CD4-positive, CD25-positive, alpha-beta regulatory T cell (primary cell): ENCODE results near the gene KANK2. TPM values are rescaled to one million over a fixed set of nuclear protein-coding genes. Genes with fewer than 3 reads are reported as not detected.

ENCODE experiments used
- ATAC-seq, 2 donors: fragments of 150-1000 bp; cut with Tn5 transposase; one replicate each; pipeline ENCODE4 v1.10.0; 2021; ENCODE audit warnings: low read depth in 2 of 2, moderate number of reproducible peaks in 2 of 2, moderate library complexity in 1 of 2
- DNase-seq, 3 donors: peaks; one replicate each; pipeline versions ENCODE4 v3.0.0 to v3.0.0-alpha.2; 2012 to 2022; ENCODE audit warnings: mixed read lengths in 1 of 3
- H3K27ac ChIP-seq: one replicate; pipeline ENCODE4 v1.7.0; 2013; ENCODE audit warnings: mild to moderate bottlenecking, low read length; ENCODE audit not compliant: insufficient read depth, poor library complexity, severe bottlenecking
- H3K27me3 ChIP-seq: one replicate; pipeline ENCODE4 v1.7.0; 2013; ENCODE audit warnings: low read length; ENCODE audit not compliant: control insufficient read depth, insufficient read depth
- H3K36me3 ChIP-seq: one replicate; pipeline ENCODE4 v1.7.0; 2013; ENCODE audit warnings: mild to moderate bottlenecking, low read length, moderate library complexity; ENCODE audit not compliant: control insufficient read depth, insufficient read depth
- H3K4me1 ChIP-seq: 2 replicates; pipeline ENCODE4 v1.7.0; 2013; ENCODE audit warnings: mild to moderate bottlenecking, low read length; ENCODE audit not compliant: insufficient read depth, control insufficient read depth, poor library complexity, severe bottlenecking
- H3K4me3 ChIP-seq: one replicate; pipeline ENCODE4 v1.7.0; 2013; ENCODE audit warnings: low read depth, mild to moderate bottlenecking, low read length, moderate library complexity
- H3K9me3 ChIP-seq, 2 experiments: 1 replicate in 1 of 2; 2 replicates in 1 of 2; pipeline ENCODE4 v1.7.0; 2013; ENCODE audit warnings: low read length in 2 of 2, mild to moderate bottlenecking in 1 of 2, moderate library complexity in 1 of 2; ENCODE audit not compliant: control insufficient read depth in 2 of 2
- H3K27ac Mint-ChIP-seq, 3 donors: one replicate each; pipeline ENCODE4 v1.8.0; 2020 to 2022; ENCODE audit warnings: mild to moderate bottlenecking in 3 of 3, mixed read lengths in 3 of 3, moderate library complexity in 2 of 3
- H3K27me3 Mint-ChIP-seq: one replicate; pipeline ENCODE4 v1.8.0; 2022; ENCODE audit warnings: mild to moderate bottlenecking, mixed read lengths
- H3K36me3 Mint-ChIP-seq: one replicate; pipeline ENCODE4 v1.8.0; 2020; ENCODE audit warnings: mixed read lengths
- H3K4me1 Mint-ChIP-seq, 4 donors: one replicate each; pipeline ENCODE4 v1.8.0; 2020 to 2022; ENCODE audit warnings: mixed read lengths in 4 of 4, mild to moderate bottlenecking in 1 of 4
- H3K4me3 Mint-ChIP-seq, 4 donors: one replicate each; pipeline ENCODE4 v1.8.0; 2020 to 2022; ENCODE audit warnings: mild to moderate bottlenecking in 4 of 4, mixed read lengths in 4 of 4, moderate library complexity in 3 of 4
- H3K9me3 Mint-ChIP-seq, 7 donors: one replicate each; pipeline ENCODE4 v1.8.0; 2020 to 2022; ENCODE audit warnings: mixed read lengths in 7 of 7, mild to moderate bottlenecking in 3 of 7, moderate library complexity in 2 of 7
- polyA plus RNA-seq, 4 donors: library from polyadenylated mRNA; unstranded; fragments of 300-500 nt; fragmentation: Illumina TruSeq; gene quantifications; one replicate each; pipeline ENCODE4 v1.2.3, GENCODE V29; 2021
- total RNA-seq: library from RNA; stranded (reverse); gene quantifications from one replicate; pipeline ENCODE4 v1.2.3, GENCODE V29; 2022

The KANK2 gene
- total RNA-seq (0.74 TPM), polyA plus RNA-seq (under 1 TPM in 3 of 4 donors, not detected in 1; 0.16 to 0.52 (median 0.29) TPM)

- Histone ChIP-seq H3K27me3 (no peaks in the 10 kb centered on the region), H3K9me3 (no peaks in the 10 kb centered on the region), H3K4me3 (no peak within 1 kb of the TSS), H3K4me1 (peaks cover 22% of the 10 kb centered on the region), H3K36me3 (no peaks in the 10 kb centered on the region), H3K27ac (no peak within 1 kb of the TSS)
- Mint-ChIP-seq H3K9me3 (no peaks in the 10 kb centered on the region), H3K36me3 (no peaks in the 10 kb centered on the region), H3K27me3 (peaks cover 4% of the 10 kb centered on the region), H3K4me3 (peak within 1 kb of the TSS; percentile 45 to 85 (median 80)), H3K4me1 (peaks cover 0 to 9% (median 0%) of the 10 kb centered on the region in 4 donors), H3K27ac (peak within 1 kb of the TSS in 1 of 3 donors; percentile 64)
- peak; percentile 82 to 88 for ATAC-seq
- DNase-seq: peak; percentile 59 to 71 (median 65)
Measured at GRCh38 chr19:11197291-11198174, at the start of gene KANK2. Gene KANK2, minus strand, starts transcription at chr19:11197545. Its CDS starts 3,034 bp downstream, at chr19:11194511.

DNA sequence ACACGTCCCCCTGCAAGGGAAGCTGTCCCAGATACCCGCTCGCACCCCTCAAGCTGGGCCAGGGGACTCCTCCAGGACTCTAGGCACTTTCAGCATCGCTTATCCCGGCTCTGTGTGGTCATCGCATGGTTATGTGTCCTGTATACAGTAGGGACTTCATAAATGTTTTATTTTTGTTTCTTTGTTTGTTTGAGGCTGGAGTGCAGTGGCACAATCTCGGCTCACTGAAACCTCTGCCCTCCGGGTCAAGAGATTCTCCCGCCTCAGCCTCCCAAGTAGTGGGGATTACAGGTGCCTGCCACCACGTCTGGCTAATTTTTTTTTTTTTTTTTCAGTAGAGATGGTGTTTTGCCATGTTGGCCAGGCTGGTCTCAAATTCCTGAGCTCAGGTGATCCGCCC lies 49.6 kb upstream of the KANK2 start:
- DNase-seq (no peak), ATAC-seq (no peak)
- H3K27ac ChIP-seq: no peak overlapping the region
- H3K4me3 ChIP-seq: no peak overlapping the region
- no peaks in the 10 kb centered on the region for H3K36me3 ChIP-seq
- H3K27me3 ChIP-seq: no peaks in the 10 kb centered on the region
- no peak overlapping the region for H3K4me3 Mint-ChIP-seq
- H3K9me3 Mint-ChIP-seq: peaks cover 0 to 2% (median 0%) of the 10 kb centered on the region in 7 donors
- H3K4me1 Mint-ChIP-seq: peaks cover 0 to 8% (median 3%) of the 10 kb centered on the region in 4 donors
- no peak overlapping the region for H3K27ac Mint-ChIP-seq
- no peaks in the 10 kb centered on the region for H3K36me3 Mint-ChIP-seq
- no peaks in the 10 kb centered on the region for H3K4me1 ChIP-seq
- no peaks in the 10 kb centered on the region for H3K27me3 Mint-ChIP-seq
- H3K9me3 ChIP-seq: no peaks in the 10 kb centered on the region

DNA sequence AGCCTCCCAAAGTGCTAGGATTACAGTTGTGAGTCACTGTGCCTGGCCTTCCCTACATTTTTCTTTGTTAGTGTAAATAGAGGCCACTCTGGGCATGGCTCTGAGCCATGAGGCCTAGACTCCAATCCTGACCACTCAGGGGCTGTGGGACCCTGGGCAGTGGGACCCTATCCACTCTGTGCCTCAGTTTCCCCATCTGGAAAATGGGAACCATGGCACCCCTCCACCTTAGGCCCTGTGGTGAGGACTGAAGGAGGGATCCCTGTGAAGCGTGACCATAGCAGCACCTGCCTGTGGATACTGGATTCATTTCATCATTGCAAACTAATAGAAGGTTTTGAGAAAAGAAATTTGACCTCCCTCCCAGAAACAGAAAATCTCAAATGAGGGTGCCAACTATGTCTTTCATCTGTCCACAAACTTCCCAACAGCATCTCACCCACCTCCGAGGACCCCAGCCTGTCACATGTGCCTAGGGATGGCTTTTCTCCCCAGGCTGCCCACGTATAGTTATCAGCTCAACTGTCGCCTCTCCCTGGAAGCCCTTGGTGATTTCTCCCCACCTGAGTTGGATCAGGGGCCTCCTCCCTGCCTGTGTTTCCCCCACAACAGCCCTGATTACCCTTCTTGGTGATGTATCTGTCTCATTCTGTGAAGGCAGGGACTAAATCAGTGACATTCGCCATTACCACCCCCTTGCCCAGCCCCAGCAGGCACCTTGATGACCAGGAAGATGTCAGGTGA lies 47.7 kb upstream of the KANK2 start:
- DNase-seq (no peak), ATAC-seq (no peak)
- Histone ChIP-seq H3K27me3 (no peaks in the 10 kb centered on the region), H3K36me3 (no peaks in the 10 kb centered on the region), H3K27ac (no peak overlapping the region), H3K9me3 (no peaks in the 10 kb centered on the region), H3K4me3 (no peak overlapping the region), H3K4me1 (no peaks in the 10 kb centered on the region)
- no peaks in the 10 kb centered on the region for H3K36me3 Mint-ChIP-seq
- H3K4me1 Mint-ChIP-seq: peaks cover 0 to 8% (median 3%) of the 10 kb centered on the region in 4 donors
- H3K9me3 Mint-ChIP-seq: peaks cover 0 to 2% (median 0%) of the 10 kb centered on the region in 7 donors
- H3K4me3 Mint-ChIP-seq: no peak overlapping the region
- no peak overlapping the region for H3K27ac Mint-ChIP-seq
- H3K27me3 Mint-ChIP-seq: no peaks in the 10 kb centered on the region

GRCh38 chr19:11243798-11244169 lies 46.4 kb upstream of the KANK2 start:
- H3K36me3 Mint-ChIP-seq: no peaks in the 10 kb centered on the region
- Histone ChIP-seq H3K36me3 (no peaks in the 10 kb centered on the region), H3K4me3 (no peak overlapping the region), H3K27ac (no peak overlapping the region), H3K4me1 (no peaks in the 10 kb centered on the region), H3K9me3 (peaks cover 3 to 8% of the 10 kb centered on the region in 2 experiments), H3K27me3 (no peaks in the 10 kb centered on the region)
- peak overlapping the region in 2 of 3 donors; percentile 31 to 43 for H3K27ac Mint-ChIP-seq
- peaks cover 0 to 6% (median 0%) of the 10 kb centered on the region in 7 donors for H3K9me3 Mint-ChIP-seq
- H3K4me1 Mint-ChIP-seq: peaks cover 0 to 8% (median 3%) of the 10 kb centered on the region in 4 donors
- H3K27me3 Mint-ChIP-seq: no peaks in the 10 kb centered on the region
- no peak overlapping the region for H3K4me3 Mint-ChIP-seq
- no peak for ATAC-seq
- DNase-seq: no peak

DNA sequence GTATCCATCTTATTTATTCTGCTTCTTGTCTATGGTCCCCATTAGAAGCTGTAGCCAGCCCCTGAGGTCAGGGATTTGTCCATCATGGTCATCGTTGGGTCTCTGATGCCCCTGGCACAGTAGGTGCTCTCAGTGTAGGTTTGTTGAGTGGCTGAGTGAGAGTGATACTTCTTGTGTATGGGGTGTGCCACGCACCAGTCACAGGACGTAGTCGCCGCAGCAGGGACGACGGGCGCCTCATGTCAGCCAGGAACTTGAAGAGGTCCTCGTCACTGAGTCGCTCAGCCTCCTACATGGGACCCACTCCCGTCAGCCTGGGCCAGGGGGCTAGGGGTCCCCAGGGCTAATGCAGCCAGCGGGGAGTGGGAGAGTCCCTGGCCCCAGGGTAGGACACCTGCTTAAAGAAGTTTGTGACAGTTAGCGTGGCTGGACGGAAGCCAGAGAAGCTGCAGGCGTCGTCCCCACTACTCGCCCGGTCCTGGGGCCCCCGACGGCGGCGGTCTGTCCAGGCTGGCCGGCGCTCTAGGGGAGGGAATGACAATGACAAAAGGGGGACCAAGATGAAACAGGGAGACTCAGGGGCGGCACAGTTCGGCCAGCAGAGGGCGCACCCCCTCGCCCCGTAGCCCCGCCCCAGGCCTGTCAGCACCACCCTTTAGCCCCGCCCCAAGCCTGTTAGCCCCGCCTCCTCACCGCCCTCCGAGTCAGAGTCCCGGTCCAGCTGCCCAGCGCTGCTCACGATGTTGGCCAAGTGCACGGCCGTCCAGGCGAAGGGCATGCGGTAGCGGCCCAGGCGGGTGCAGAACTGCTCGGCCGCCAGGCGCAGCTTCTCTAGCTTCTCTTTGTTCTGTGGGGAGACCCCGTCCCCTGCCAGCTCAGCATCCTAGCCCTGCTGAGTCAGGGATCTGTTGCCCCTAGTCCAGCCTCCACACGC lies 45.8 kb upstream of the KANK2 start:
- Mint-ChIP-seq H3K9me3 (peaks cover 0 to 11% (median 0%) of the 10 kb centered on the region in 7 donors), H3K4me1 (peaks cover 0 to 8% (median 3%) of the 10 kb centered on the region in 4 donors), H3K4me3 (peak overlapping the region in 1 of 4 donors; percentile 9), H3K27ac (peak overlapping the region in 2 of 3 donors; percentile 31 to 43), H3K27me3 (no peaks in the 10 kb centered on the region), H3K36me3 (no peaks in the 10 kb centered on the region)
- Histone ChIP-seq H3K4me1 (no peaks in the 10 kb centered on the region), H3K9me3 (peaks cover 6 to 14% of the 10 kb centered on the region in 2 experiments), H3K4me3 (no peak overlapping the region), H3K36me3 (no peaks in the 10 kb centered on the region), H3K27ac (no peak overlapping the region), H3K27me3 (no peaks in the 10 kb centered on the region)
- peak; percentile 86 to 92 for ATAC-seq
- DNase-seq: peak; percentile 68 to 76 (median 72)

DNA sequence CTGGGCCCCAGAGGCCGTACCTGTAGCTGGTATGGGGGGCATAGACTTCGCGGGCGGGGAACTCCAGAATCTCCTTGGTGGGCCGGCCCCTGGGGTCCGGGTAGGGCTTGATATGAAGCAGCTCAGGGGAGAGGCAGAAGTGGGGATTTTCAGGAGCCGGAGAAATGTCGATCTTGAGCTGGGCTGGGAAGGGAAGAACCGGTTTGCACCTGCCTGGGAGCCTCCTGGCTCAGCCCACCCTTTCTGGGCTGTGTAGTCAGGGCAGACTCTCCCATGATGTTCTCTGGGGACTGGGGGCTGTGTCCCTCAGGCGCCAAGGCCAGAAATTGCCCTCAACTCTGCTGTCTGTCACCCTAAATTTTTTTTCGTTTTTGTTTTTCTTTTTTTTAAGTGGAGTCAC lies 44.7 kb upstream of the KANK2 start:
- H3K4me3 Mint-ChIP-seq: no peak overlapping the region
- H3K4me1 Mint-ChIP-seq: peaks cover 0 to 8% (median 3%) of the 10 kb centered on the region in 4 donors
- Histone ChIP-seq H3K4me3 (no peak overlapping the region), H3K9me3 (peaks cover 6 to 15% of the 10 kb centered on the region in 2 experiments), H3K4me1 (no peaks in the 10 kb centered on the region), H3K27me3 (no peaks in the 10 kb centered on the region), H3K36me3 (no peaks in the 10 kb centered on the region), H3K27ac (no peak overlapping the region)
- ATAC-seq (no peak), DNase-seq (no peak)
- no peak overlapping the region for H3K27ac Mint-ChIP-seq
- H3K9me3 Mint-ChIP-seq: peaks cover 0 to 11% (median 0%) of the 10 kb centered on the region in 7 donors
- no peaks in the 10 kb centered on the region for H3K27me3 Mint-ChIP-seq
- no peaks in the 10 kb centered on the region for H3K36me3 Mint-ChIP-seq

- Histone ChIP-seq H3K9me3 (peaks cover 6 to 15% of the 10 kb centered on the region in 2 experiments), H3K36me3 (no peaks in the 10 kb centered on the region), H3K4me3 (no peak overlapping the region), H3K4me1 (no peaks in the 10 kb centered on the region), H3K27me3 (no peaks in the 10 kb centered on the region), H3K27ac (no peak overlapping the region)
- peaks cover 0 to 8% (median 3%) of the 10 kb centered on the region in 4 donors for H3K4me1 Mint-ChIP-seq
- H3K27ac Mint-ChIP-seq: no peak overlapping the region
- ATAC-seq: no peak
- H3K27me3 Mint-ChIP-seq: no peaks in the 10 kb centered on the region
- no peaks in the 10 kb centered on the region for H3K36me3 Mint-ChIP-seq
- H3K4me3 Mint-ChIP-seq: no peak overlapping the region
- H3K9me3 Mint-ChIP-seq: peaks cover 0 to 11% (median 3%) of the 10 kb centered on the region in 7 donors
- no peak for DNase-seq
Measured at GRCh38 chr19:11240008-11240444, 42.7 kb upstream of the KANK2 start.
